NCI-H1048 (cell line): Measurements from ENCODE around the gene KYNU.
A peak's percentile ranks its signal among the peaks of the same experiment; 100 is the strongest.

Experiments
- DNase-seq: peaks from one replicate; lab custom pipeline; 2025; lab: John Stamatoyannopoulos, UW

Gene KYNU

GRCh38 chr2:142965443-142965842 lies 88.0 kb downstream of the KYNU start:
- no peak for DNase-seq

DNA sequence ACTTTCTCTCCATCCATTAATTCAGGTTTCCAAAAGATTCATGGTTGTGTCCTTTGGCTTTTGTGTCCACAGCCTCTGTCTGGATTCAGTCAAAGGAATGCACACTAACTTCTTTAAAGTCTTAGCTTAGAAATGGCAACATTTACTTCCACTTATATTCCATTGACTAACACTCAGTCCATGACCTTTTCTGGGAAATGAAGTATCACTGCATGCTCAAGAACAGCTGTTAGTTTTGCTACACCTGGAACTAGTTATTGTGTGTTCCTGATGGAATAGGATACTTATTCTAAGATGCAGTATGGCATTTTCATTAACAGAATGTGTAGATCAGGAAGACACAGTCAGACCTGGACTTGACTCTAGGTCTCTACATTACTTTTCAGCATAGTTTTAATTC lies 88.8 kb downstream of the KYNU start:
- DNase-seq, result no peak

DNA sequence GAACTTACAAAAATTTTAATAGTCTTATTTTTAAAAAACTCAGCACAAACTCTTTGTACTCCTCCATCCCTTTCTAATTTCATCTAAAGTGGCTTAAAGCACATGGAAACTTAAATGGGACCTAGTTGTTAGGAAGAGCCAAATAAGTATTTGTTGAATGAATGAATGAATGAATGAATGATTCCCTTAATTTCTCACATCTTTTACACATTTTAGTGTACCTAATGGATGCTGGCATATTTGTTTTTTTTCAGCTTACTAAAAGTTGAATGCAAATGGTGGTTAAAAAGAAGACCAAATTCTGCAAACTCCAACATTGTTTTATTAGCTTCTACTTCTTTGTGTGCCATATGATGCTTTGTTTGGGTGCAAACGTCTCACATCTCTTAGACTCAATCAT lies 89.6 kb downstream of the KYNU start:
- DNase-seq, result no peak

DNA sequence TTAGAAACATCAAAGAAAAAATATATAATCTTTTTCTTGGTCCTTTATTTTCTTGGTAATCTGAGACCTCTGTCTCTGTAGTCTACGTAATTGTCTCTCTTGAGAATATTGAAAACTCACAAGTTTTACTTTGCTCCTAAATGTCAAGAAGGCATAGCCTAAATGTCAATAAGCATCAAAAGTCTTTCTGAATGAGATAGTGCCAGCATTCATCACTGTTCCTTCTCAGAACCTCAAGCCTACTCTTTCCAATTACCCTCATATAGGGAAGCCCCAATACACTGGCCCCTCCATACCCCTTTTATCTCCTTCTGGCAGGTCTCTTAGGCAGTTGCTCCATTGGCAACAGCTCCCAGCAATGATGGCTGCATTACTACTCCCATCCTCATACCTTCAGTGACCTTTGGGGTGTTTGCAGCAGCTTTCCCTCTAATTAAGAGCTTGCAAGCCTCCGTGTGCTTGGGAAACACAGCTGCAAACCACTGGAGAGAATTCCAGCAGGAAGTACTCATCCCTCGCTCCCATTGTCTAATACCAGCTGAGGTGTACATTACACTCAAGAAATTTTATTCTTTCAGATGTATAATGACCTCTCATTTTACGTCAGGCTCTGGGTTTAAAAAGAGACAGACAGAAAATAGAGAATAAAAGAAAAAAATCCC lies 95.8 kb downstream of the KYNU start:
- no peak for DNase-seq

DNA sequence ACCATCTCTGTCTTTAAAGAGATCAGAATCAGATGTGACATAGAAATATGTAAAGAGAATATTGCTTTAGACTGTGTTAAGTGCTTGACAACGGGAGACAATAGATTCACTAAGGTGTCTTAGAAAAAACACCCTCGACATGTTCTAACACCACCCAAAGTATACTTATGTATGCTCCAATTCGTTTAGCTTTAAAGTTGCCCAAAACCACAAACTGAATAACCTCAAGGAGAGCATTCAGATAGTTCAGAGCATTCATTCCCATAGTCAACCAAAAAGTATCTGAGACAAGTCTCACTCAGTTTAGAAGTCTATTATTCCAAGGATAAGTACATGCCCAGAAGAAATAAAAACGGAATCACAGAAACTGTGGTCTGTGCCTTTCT lies 96.4 kb downstream of the KYNU start:
- DNase-seq, result no peak

GRCh38 chr2:142974288-142975024 lies 97.0 kb downstream of the KYNU start:
- DNase-seq, result peak; percentile 91

DNA sequence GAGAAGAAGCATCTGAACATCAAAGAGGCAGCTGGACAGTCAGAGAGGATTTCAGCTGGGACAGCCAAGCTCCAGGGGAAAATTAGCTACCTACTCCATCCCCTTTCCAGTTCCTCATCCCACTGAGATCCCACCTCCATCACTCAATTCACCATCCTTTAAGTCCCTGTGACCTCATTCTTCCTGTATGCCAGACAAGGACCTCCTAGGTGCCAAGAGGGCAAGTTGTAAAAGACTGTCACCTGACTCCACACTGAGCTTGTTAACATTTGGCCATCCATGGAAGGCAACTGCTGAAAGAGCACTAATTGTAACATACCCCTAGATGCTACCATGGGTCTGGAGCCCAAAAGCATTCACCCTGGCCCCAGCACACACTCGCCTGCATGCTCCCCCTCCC lies 97.8 kb downstream of the KYNU start:
- DNase-seq, result no peak

- DNase-seq, result no peak
Observed at GRCh38 chr2:142980246-142981068, 103.0 kb downstream of the KYNU start.

DNA sequence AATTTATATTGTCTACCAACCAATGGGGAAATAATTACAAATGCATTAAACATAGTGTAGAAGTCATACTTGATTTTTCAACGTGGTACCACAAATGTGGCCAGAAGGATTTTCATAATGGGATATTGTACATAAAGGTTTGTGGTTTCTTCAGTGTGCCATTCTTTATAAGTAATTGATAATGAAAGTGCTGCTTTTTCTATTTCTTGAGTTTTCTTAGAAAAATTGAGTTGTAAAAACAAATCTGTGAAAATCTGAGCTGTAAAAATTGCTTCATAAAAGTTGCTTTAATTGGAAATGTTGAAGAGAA lies 103.6 kb downstream of the KYNU start:
- no peak for DNase-seq

DNA sequence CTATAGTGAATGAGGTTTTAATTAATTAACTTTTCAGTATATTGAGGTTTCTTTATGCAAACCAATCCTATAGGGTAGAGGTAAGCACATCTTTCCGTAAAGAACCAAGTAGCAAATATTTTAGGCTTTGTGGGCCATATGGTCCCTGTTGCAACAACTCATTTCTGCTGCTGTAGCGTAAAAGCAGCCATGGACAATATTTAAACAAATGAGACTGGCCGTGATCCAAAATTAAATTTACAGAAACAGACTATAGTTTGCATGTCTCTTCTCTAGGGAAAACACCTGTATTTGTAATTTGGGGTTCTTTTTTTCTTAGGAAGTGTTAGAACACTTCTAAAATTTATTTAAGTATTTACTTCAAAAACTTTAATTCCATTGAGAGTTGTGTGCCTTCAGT lies 104.3 kb downstream of the KYNU start:
- DNase-seq, result peak; percentile 54

- no peak for DNase-seq
Observed at GRCh38 chr2:142983174-142983573, 105.7 kb downstream of the KYNU start.

DNA sequence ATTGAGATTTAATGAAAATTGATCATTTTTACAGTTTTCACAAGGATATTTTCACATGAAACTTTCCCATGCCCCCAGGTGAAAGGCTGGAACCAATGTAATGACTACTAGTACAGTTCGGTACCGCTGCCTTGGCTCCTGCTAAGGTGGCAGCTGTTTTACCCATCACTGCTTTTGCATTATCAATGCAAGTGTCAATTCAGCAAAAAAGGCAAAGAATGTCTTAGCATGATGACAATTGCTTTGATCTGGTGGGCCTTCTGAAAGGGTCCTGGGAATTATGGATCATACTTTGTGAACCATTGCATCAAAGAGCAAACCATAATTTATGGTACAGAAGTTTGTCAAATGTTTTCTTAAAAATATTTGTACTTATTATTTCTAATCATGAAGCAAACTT lies 107.2 kb downstream of the KYNU start:
- DNase-seq, result no peak

- DNase-seq, result no peak
Observed at GRCh38 chr2:142987044-142987443, 109.6 kb downstream of the KYNU start.

DNA sequence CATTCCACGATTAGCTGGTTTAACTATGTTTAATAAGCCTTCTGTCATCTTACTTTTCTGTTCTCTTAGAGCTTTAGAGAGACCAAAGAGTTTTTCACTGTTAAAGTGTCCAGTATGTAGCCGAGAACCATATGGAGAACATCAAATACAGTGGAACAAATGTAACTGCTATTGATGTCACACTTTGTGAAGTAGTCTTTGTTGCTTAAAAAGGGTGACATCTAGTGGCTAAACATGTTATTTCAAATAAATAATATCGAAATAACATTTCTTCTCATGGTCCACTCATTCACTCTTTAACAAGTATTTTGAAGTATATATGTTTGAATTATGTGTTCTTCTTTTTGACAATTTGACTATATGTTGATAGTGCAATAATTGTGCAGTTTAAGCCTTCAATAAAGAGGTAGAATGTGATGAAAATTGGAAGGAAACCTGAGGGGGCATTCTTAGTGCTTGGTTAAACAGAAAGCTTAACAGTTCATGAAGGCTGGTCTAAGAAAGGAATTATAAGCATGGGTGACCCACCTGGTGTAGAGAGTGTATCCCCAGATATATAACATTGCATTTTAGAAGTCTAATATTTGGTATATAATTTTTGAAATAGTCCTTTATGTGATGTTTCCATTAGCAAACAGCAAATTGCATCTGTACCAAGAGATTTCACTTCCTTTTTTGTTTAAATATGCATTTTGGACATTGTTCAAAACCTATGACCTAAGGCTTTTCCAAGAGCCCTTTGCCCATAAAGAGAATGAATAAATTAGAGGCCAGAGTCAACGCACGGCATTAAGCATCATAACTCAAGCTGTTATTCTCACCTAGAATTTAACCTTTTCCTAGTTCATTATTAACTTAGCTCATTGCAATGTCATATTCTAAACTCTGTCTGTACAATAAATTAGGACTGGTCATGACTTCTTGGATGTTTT lies 112.1 kb downstream of the KYNU start:
- peak; percentile 57 for DNase-seq

- no peak for DNase-seq
Observed at GRCh38 chr2:142991295-142991694, 113.8 kb downstream of the KYNU start.

DNA sequence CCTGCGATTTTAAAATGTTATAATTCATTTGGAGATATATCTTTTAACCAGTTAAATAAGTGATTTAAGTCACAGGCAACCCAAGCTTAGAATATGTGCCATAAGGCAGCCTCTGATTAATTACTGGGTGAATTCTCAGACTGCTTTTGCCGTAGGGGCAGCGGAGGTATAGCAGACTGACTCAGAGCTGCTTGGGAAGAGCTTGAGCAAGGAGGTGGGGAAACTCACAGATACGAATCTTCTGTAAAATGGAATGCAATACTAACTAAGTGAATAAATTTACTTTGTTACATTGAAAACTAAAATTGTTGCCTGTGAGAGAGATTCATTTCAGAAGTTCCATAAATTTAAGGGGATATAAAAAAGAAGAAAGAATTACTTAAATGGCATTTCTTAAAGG lies 115.4 kb downstream of the KYNU start:
- no peak for DNase-seq

- DNase-seq, result no peak
Observed at GRCh38 chr2:142993771-142994170, 116.3 kb downstream of the KYNU start.

- DNase-seq, result no peak
Observed at GRCh38 chr2:142994665-142995064, 117.2 kb downstream of the KYNU start.

- no peak for DNase-seq
Observed at GRCh38 chr2:142997231-142997630, 119.8 kb downstream of the KYNU start.

GRCh38 chr2:143000599-143000998 lies 123.1 kb downstream of the KYNU start:
- DNase-seq, result no peak

DNA sequence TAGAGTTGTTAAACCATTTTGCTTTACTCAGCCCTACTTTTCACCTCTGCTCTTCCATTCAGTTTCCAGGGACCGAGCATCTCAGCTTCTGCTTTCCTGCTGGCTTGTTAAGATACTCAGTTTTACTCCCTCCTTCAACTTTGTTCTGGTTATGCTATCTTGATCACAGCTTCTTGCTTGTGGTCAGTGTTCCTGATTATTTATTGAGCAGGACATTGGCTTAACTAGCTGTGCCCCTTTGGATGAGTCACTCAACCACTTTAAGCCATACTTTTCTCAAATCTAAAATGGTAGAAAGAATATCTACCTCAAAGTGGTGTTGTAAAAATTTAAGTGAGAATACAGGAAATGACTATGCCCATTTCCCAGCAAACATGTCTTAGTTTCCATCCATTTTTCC lies 124.0 kb downstream of the KYNU start:
- no peak for DNase-seq

DNA sequence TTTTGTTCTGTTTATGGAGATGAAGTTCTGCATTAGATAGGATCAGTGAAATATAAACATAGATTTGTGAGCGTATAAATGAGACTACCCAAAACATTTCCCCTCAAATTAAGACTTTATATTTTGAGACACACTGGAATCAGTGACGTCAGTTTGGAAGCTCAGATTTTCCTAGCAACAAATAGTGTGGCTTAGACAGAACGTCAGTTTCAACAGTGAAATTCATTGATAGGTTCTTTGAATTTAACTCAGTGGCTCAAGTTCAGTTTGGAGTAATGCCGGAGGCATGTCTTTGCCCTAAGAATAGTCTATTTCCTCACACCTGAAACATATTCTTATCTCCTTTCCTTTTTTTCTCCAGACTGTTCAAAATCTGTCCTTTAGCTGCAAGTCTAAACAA lies 138.2 kb downstream of the KYNU start:
- DNase-seq, result no peak
